IMR-90 (cell line): ENCODE results near the gene FGF12. TPM values are rescaled to one million over a fixed set of nuclear protein-coding genes. Genes with fewer than 3 reads are reported as not detected.

Experiments
- ATAC-seq: fragments of 200-7000 bp; cut with Tn5 transposase; 2 replicates; pipeline ENCODE4 v1.9.1; 2020; ENCODE audit warnings: low read depth, mild to moderate bottlenecking, moderate library complexity
- BruUV-seq: library from RNA; stranded (reverse); fragments of 400-500 nt; replicated peaks from 2 replicates; lab custom pipeline; 2021; lab: Mats Ljungman, UMichigan
- CTCF ChIA-PET: fragments of 300-600 bp; formaldehyde crosslinking; extraction: SDS; loops from one replicate; lab custom pipeline; 2021; ENCODE audit warnings: antibody characterized with exemption; lab: Yijun Ruan, JAX
- POLR2A ChIA-PET: fragments of 300-600 bp; sonication (Branson Sonifier 250); formaldehyde crosslinking; loops from one replicate; lab custom pipeline; 2022; ENCODE audit warnings: antibody characterized with exemption; ENCODE audit not compliant: unreplicated experiment; lab: Charles Lee
- DNase-seq: peaks from one replicate; pipeline ENCODE4 v3.0.0; 2013
- H2AFZ ChIP-seq: replicated peaks from 2 replicates; pipeline ENCODE3; 2013; ENCODE audit warnings: low read length, mild to moderate bottlenecking; ENCODE audit not compliant: poor library complexity
- H2AK5ac ChIP-seq: 2 replicates; pipeline ENCODE4 v1.6.1; 2013; ENCODE audit warnings: low read depth, low read length, inconsistent platforms
- H2AK9ac ChIP-seq: replicated peaks from 2 replicates; pipeline ENCODE3; 2013; ENCODE audit warnings: mild to moderate bottlenecking, low read depth, low read length, moderate library complexity; ENCODE audit not compliant: poor library complexity
- H2BK120ac ChIP-seq: 2 replicates; pipeline ENCODE4 v1.6.1; 2013; ENCODE audit warnings: low read depth, low read length, inconsistent platforms
- H2BK15ac ChIP-seq: 3 replicates; pipeline ENCODE4 v1.6.1; 2013; ENCODE audit warnings: low read depth, low read length, inconsistent platforms
- H2BK20ac ChIP-seq: 2 replicates; pipeline ENCODE4 v1.6.1; 2013; ENCODE audit warnings: low read depth, mild to moderate bottlenecking, inconsistent platforms, low read length, moderate library complexity
- H2BK5ac ChIP-seq: 2 replicates; pipeline ENCODE4 v1.6.1; 2013; ENCODE audit warnings: mild to moderate bottlenecking, low read depth, low read length, inconsistent platforms; ENCODE audit not compliant: poor library complexity, severe bottlenecking
- H3K14ac ChIP-seq: replicated peaks from 2 replicates; pipeline ENCODE4 v1.6.1; 2013; ENCODE audit warnings: low read depth, low read length, inconsistent platforms
- H3K18ac ChIP-seq: 2 replicates; pipeline ENCODE4 v1.6.1; 2013; ENCODE audit warnings: low read depth, low read length, control low read depth
- H3K23ac ChIP-seq: 2 replicates; pipeline ENCODE4 v1.6.1; 2013; ENCODE audit warnings: low read depth, low read length, inconsistent platforms
- H3K27ac ChIP-seq: 2 replicates; pipeline ENCODE4 v1.5.1; 2013; ENCODE audit warnings: mild to moderate bottlenecking, control low read depth, low read length; ENCODE audit not compliant: insufficient read depth
- H3K27me3 ChIP-seq: 2 replicates; pipeline ENCODE4 v1.6.1; 2013; ENCODE audit warnings: low read length; ENCODE audit not compliant: control insufficient read depth, insufficient read depth
- H3K36me3 ChIP-seq: 2 replicates; pipeline ENCODE4 v1.6.1; 2013; ENCODE audit warnings: low read length, mixed read lengths; ENCODE audit not compliant: control insufficient read depth, insufficient read depth
- H3K4ac ChIP-seq: 2 replicates; pipeline ENCODE4 v1.6.1; 2013; ENCODE audit warnings: low read depth, low read length, inconsistent platforms
- H3K4me1 ChIP-seq: 2 replicates; pipeline ENCODE4 v1.6.1; 2013; ENCODE audit warnings: low read length, mixed read lengths; ENCODE audit not compliant: control insufficient read depth, insufficient read depth
- H3K4me2 ChIP-seq: 2 replicates; pipeline ENCODE4 v1.6.1; 2013; ENCODE audit warnings: low read depth, mild to moderate bottlenecking, control low read depth, low read length, moderate library complexity
- H3K4me3 ChIP-seq: 2 replicates; pipeline ENCODE4 v1.5.1; 2013; ENCODE audit warnings: low read depth, mild to moderate bottlenecking, control low read depth, low read length, moderate library complexity; ENCODE audit not compliant: insufficient read depth
- H3K56ac ChIP-seq: 2 replicates; pipeline ENCODE4 v1.6.1; 2013; ENCODE audit warnings: low read length, inconsistent platforms; ENCODE audit not compliant: insufficient read depth; ENCODE audit errors: extremely low read depth
- H3K79me1 ChIP-seq, 2 experiments: 2 replicates each; pipeline ENCODE4 v1.6.1; 2013; ENCODE audit warnings: low read length in 2 of 2, inconsistent platforms in 1 of 2, low read depth in 1 of 2
- H3K9ac ChIP-seq: 2 replicates; pipeline ENCODE4 v1.6.1; 2013; ENCODE audit warnings: low read depth, low read length, control low read depth
- H3K9me1 ChIP-seq: 2 replicates; pipeline ENCODE4 v1.6.1; 2013; ENCODE audit warnings: low read length, inconsistent platforms; ENCODE audit not compliant: insufficient read depth
- H3K9me3 ChIP-seq: 2 replicates; pipeline ENCODE4 v1.6.1; 2013; ENCODE audit warnings: low read length; ENCODE audit not compliant: control insufficient read depth, insufficient read depth
- H4K20me1 ChIP-seq: 2 replicates; pipeline ENCODE4 v1.6.1; 2013; ENCODE audit warnings: low read length, inconsistent platforms; ENCODE audit not compliant: insufficient read depth
- H4K5ac ChIP-seq: 2 replicates; pipeline ENCODE4 v1.6.1; 2013; ENCODE audit warnings: mild to moderate bottlenecking, low read depth, low read length, control low read depth
- H4K8ac ChIP-seq, 2 experiments: 2 replicates each; pipeline ENCODE4 v1.6.1; 2013; ENCODE audit warnings: low read depth in 2 of 2, low read length in 2 of 2, control low read depth in 1 of 2, inconsistent platforms in 1 of 2
- H4K91ac ChIP-seq: 2 replicates; pipeline ENCODE4 v1.6.1; 2013; ENCODE audit warnings: low read depth, low read length, inconsistent platforms; ENCODE audit not compliant: insufficient read depth
- BHLHE40 ChIP-seq: fragments of 150-350 bp; IDR thresholded peaks from 2 replicates; pipeline ENCODE4 v1.6.1; 2016; ENCODE audit warnings: mild to moderate bottlenecking, low read depth, low read length
- CEBPB ChIP-seq: IDR thresholded peaks from 2 replicates; pipeline ENCODE4 v1.6.1; 2012; ENCODE audit warnings: low read depth, low read length, improper control_type of control experiment
- CHD1 ChIP-seq: IDR thresholded peaks from 2 replicates; pipeline ENCODE4 v1.6.1; 2012; ENCODE audit warnings: low read depth, low read length, improper control_type of control experiment
- FOS ChIP-seq: fragments of 150-350 bp; IDR thresholded peaks from 2 replicates; pipeline ENCODE4 v1.6.1; 2016; ENCODE audit warnings: low read depth, low read length
- MAFK ChIP-seq: IDR thresholded peaks from 2 replicates; pipeline ENCODE4 v1.6.1; 2012; ENCODE audit warnings: low read depth, low read length, improper control_type of control experiment
- MAZ ChIP-seq: IDR thresholded peaks from 2 replicates; pipeline ENCODE4 v1.6.1; 2012; ENCODE audit warnings: low read depth, mild to moderate bottlenecking, low read length, improper control_type of control experiment, moderate library complexity, borderline replicate concordance
- MXI1 ChIP-seq: IDR thresholded peaks from 2 replicates; pipeline ENCODE4 v1.6.1; 2012; ENCODE audit warnings: low read depth, mild to moderate bottlenecking, low read length, moderate library complexity, borderline replicate concordance
- NFE2L2 ChIP-seq: fragments of 150-350 bp; IDR thresholded peaks from 2 replicates; pipeline ENCODE4 v1.6.1; 2016; ENCODE audit warnings: low read depth, mild to moderate bottlenecking, low read length
- POLR2A ChIP-seq: IDR thresholded peaks from 2 replicates; pipeline ENCODE4 v1.6.1; 2012; ENCODE audit warnings: mild to moderate bottlenecking, low read depth, low read length
- RAD21 ChIP-seq: IDR thresholded peaks from 2 replicates; pipeline ENCODE4 v1.6.1; 2012; ENCODE audit warnings: low read length, improper control_type of control experiment
- RCOR1 ChIP-seq: IDR thresholded peaks from 2 replicates; pipeline ENCODE4 v1.6.1; 2012; ENCODE audit warnings: mild to moderate bottlenecking, low read length, improper control_type of control experiment; ENCODE audit not compliant: insufficient replicate concordance
- RFX5 ChIP-seq: IDR thresholded peaks from 2 replicates; pipeline ENCODE4 v1.8.0; 2012; ENCODE audit warnings: low read depth, mild to moderate bottlenecking, low read length, moderate library complexity
- SMC3 ChIP-seq: fragments of 150-350 bp; IDR thresholded peaks from 2 replicates; pipeline ENCODE4 v1.6.1; 2016; ENCODE audit warnings: low read depth, mild to moderate bottlenecking, antibody characterized with exemption, low read length, moderate library complexity
- WGBS, 2 experiments: methylation state at CpG; one replicate each; pipeline versions ENCODE4 v1.1.5 to v1.1.7; 2013; ENCODE audit warnings: missing lambda C conversion rate in 2 of 2; ENCODE audit not compliant: insufficient read length in 1 of 2; ENCODE audit errors: extremely low coverage in 2 of 2; 5-methylcytosine and 5-hydroxymethylcytosine counted together
- dilution Hi-C: fragments of 300-500 bp; cut with HindIII; formaldehyde crosslinking; loops from one replicate; pipeline ENCODE4 v1.14.3; 2018; ENCODE audit warnings: low sequenced_read_pairs; ENCODE audit not compliant: unreplicated experiment
- in situ Hi-C: fragments of 300-500 bp; cut with MboI; formaldehyde crosslinking; loops from 3 replicates; pipeline ENCODE4 v1.14.3; 2019; ENCODE audit warnings: low sequenced_read_pairs, inconsistent platforms, mixed read lengths
- intact Hi-C: fragments of 100-400 bp; cut with micrococcal nuclease; formaldehyde crosslinking; loops from 2 replicates; pipeline ENCODE4 v1.10.0; 2022
- polyA plus RNA-seq, 3 experiments: library from polyadenylated mRNA; depleted of rRNA; stranded (reverse); fragments of >200 nt; gene quantifications; 2 replicates each; pipeline ENCODE4 v1.2.3, GENCODE V29; 2012; ENCODE audit warnings: low replicate concordance in 1 of 3
- total RNA-seq: library from RNA; depleted of rRNA; stranded (reverse); fragments of >200 nt; gene quantifications from 2 replicates; pipeline ENCODE4 v1.2.3, GENCODE V29; 2012
- TF ChIP-seq, protein P1 (sequence below): conservative IDR thresholded peaks from 2 replicates; pipeline ENCODE4 v1.5.1; 2012; ENCODE audit warnings: mild to moderate bottlenecking, low read depth, low read length, improper control_type of control experiment
- TF ChIP-seq, protein P2 (sequence below): fragments of 150-350 bp; IDR thresholded peaks from 2 replicates; pipeline ENCODE4 v1.6.1; 2017; ENCODE audit warnings: mild to moderate bottlenecking, antibody characterized with exemption, low read length, low read depth
- TF ChIP-seq, protein P3 (sequence below): fragments of 150-350 bp; IDR thresholded peaks from 2 replicates; pipeline ENCODE4 v1.6.1; 2016; ENCODE audit warnings: low read depth, mild to moderate bottlenecking, low read length, moderate library complexity, borderline replicate concordance

The FGF12 gene
- total and polyA plus RNA-seq, 2 of the 4 experiments (the other 2 are of a cell fraction), result not detected

DNA sequence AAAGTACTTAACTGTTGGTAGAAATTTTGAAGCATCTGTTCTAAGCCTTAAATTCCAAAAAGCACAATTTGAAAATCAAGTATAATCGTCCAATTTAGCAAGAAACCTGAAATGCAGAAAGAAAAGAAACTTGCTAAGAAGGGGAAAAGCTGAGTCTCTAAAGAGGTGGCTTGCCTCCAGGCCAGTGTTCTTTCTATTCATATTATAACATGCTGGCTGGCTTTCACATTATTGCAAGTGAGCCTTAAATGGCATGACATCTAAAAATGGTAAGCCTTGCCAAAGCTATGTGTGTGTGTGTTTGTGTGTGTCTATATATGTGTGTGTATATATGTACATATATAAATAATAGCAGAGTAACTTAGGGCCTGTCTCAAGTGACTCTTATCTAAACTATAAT, 89.5 kb downstream of the FGF12 start:
- no peak overlapping the region for H2AK5ac ChIP-seq
- in situ Hi-C loops (no loop called here), dilution Hi-C loops (no loop called here), intact Hi-C loops (no loop called here)
- no peaks in the 10 kb centered on the region for H3K27me3 ChIP-seq
- TF ChIP-seq SMC3 (no peak), MAZ (no peak), NFE2L2 (no peak), RAD21 (no peak), RFX5 (no peak), MAFK (no peak), MXI1 (no peak), CHD1 (no peak), BHLHE40 (no peak), CEBPB (no peak), POLR2A (no peak), RCOR1 (no peak), FOS (no peak)
- TF ChIP-seq, protein P1, sequence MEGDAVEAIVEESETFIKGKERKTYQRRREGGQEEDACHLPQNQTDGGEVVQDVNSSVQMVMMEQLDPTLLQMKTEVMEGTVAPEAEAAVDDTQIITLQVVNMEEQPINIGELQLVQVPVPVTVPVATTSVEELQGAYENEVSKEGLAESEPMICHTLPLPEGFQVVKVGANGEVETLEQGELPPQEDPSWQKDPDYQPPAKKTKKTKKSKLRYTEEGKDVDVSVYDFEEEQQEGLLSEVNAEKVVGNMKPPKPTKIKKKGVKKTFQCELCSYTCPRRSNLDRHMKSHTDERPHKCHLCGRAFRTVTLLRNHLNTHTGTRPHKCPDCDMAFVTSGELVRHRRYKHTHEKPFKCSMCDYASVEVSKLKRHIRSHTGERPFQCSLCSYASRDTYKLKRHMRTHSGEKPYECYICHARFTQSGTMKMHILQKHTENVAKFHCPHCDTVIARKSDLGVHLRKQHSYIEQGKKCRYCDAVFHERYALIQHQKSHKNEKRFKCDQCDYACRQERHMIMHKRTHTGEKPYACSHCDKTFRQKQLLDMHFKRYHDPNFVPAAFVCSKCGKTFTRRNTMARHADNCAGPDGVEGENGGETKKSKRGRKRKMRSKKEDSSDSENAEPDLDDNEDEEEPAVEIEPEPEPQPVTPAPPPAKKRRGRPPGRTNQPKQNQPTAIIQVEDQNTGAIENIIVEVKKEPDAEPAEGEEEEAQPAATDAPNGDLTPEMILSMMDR, result no peak
- TF ChIP-seq, protein P2, sequence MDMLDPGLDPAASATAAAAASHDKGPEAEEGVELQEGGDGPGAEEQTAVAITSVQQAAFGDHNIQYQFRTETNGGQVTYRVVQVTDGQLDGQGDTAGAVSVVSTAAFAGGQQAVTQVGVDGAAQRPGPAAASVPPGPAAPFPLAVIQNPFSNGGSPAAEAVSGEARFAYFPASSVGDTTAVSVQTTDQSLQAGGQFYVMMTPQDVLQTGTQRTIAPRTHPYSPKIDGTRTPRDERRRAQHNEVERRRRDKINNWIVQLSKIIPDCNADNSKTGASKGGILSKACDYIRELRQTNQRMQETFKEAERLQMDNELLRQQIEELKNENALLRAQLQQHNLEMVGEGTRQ, result no peak
- TF ChIP-seq, protein P3, sequence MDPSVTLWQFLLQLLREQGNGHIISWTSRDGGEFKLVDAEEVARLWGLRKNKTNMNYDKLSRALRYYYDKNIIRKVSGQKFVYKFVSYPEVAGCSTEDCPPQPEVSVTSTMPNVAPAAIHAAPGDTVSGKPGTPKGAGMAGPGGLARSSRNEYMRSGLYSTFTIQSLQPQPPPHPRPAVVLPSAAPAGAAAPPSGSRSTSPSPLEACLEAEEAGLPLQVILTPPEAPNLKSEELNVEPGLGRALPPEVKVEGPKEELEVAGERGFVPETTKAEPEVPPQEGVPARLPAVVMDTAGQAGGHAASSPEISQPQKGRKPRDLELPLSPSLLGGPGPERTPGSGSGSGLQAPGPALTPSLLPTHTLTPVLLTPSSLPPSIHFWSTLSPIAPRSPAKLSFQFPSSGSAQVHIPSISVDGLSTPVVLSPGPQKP, result no peak
- no peak overlapping the region for H4K91ac ChIP-seq
- H4K20me1 ChIP-seq, result no peaks in the 10 kb centered on the region
- no peak overlapping the region for H3K14ac ChIP-seq
- no peaks in the 10 kb centered on the region for H3K79me1 ChIP-seq
- no peak overlapping the region for H3K18ac ChIP-seq
- no peaks in the 10 kb centered on the region for H3K4me1 ChIP-seq
- no peak overlapping the region for H3K4me2 ChIP-seq
- H4K5ac ChIP-seq, result no peak overlapping the region
- H3K56ac ChIP-seq, result no peak overlapping the region
- no peaks in the 10 kb centered on the region for H3K36me3 ChIP-seq
- BruUV-seq, result no TSS peak
- H3K27ac ChIP-seq, result no peak overlapping the region
- peaks cover 3% of the 10 kb centered on the region for H3K9me3 ChIP-seq
- CTCF ChIA-PET, result no interaction called here
- H4K8ac ChIP-seq, result no peak overlapping the region
- no peak overlapping the region for H2BK15ac ChIP-seq
- no peaks in the 10 kb centered on the region for H3K9me1 ChIP-seq
- no peak overlapping the region for H3K23ac ChIP-seq
- no peak overlapping the region for H3K4me3 ChIP-seq
- H2AFZ ChIP-seq, result no peak overlapping the region
- WGBS, 2 experiments, result no CpG with 5 or more reads among the region's 1 CpG
- H2BK120ac ChIP-seq, result no peak overlapping the region
- no peak overlapping the region for H2BK5ac ChIP-seq
- H3K9ac ChIP-seq, result no peak overlapping the region
- no peak overlapping the region for H2BK20ac ChIP-seq
- POLR2A ChIA-PET, result no interaction called here
- DNase-seq (no peak), ATAC-seq (no peak)
- no peak overlapping the region for H2AK9ac ChIP-seq
- no peak overlapping the region for H3K4ac ChIP-seq
